Central memory CD8-positive, alpha-beta T cell (primary cell): ENCODE results near the gene NOTCH3.
A peak's percentile ranks its signal among the peaks of the same experiment; 100 is the strongest.

Source experiments
- ATAC-seq: fragments of 150-1000 bp; cut with Tn5 transposase; replicated peaks from 2 replicates; pipeline ENCODE4 v1.10.0; 2022; ENCODE audit warnings: mild to moderate bottlenecking, moderate FRiP score, moderate number of reproducible peaks; ENCODE audit not compliant: poor library complexity, severe bottlenecking; ENCODE audit errors: extremely low read depth
- DNase-seq, 2 donors: peaks; one replicate each; pipeline ENCODE4 v3.0.0; 2021; ENCODE audit warnings: low spot score in 2 of 2
- H3K27ac Mint-ChIP-seq: one replicate; pipeline ENCODE4 v1.8.0; 2022; ENCODE audit warnings: low read depth, mild to moderate bottlenecking, moderate library complexity, mixed read lengths
- H3K27me3 Mint-ChIP-seq: one replicate; pipeline ENCODE4 v1.8.0; 2022; ENCODE audit warnings: mixed read lengths
- H3K36me3 Mint-ChIP-seq: one replicate; pipeline ENCODE4 v1.8.0; 2022; ENCODE audit warnings: mild to moderate bottlenecking, moderate library complexity, mixed read lengths; ENCODE audit not compliant: insufficient read depth
- H3K4me1 Mint-ChIP-seq: one replicate; pipeline ENCODE4 v1.8.0; 2022; ENCODE audit warnings: mixed read lengths
- H3K4me3 Mint-ChIP-seq: one replicate; pipeline ENCODE4 v1.8.0; 2022; ENCODE audit warnings: mild to moderate bottlenecking, moderate library complexity, mixed read lengths
- H3K9me3 Mint-ChIP-seq: one replicate; pipeline ENCODE4 v1.8.0; 2022; ENCODE audit warnings: mixed read lengths

The NOTCH3 gene

DNA sequence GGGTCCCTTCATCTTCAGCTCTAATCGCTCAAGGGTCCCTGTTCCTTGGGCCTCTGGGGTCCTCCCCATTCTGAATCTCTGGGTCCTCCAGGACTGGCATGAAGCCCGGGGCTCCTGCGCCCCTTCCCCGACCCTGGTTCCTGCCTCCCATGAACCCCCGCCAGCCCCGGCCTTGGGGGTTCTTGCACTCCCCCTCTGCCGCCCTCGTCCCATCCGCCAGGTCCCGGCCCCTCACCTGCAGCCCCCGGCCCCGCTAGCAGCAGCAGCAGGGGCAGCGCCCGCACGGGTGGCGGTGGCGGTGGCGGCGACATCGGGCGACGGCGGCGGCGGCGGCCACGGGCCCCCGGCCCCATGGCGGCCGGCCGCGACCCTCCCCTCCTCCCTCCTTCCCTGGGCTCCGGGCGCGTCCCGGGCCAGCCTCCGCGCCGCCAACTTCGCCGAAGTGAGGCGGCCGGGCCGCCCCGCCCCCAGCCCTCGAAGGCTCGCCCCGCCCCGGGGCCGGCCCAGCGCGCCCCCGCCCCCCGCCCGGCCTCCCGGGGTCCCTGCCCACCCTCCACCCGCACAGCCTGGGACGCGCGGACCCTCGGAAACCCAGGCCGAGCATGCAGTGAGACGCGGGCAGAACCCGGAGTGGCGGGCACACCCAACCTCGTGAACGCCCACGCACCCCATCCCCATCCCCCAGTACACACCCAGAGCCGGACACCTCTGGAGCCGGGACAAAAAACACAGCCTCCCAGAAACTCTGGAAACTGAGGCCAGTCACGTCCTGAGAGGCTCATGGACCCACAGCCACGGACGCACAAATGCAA is at the start of gene NOTCH3:
Gene NOTCH3 (minus strand): TSS at position 443 of the 812 bp plus-strand sequence. CDS start 90 bp downstream, at position 353.
- Mint-ChIP-seq H3K4me1 (peaks cover 8% of the 10 kb centered on the region), H3K27ac (no peak within 1 kb of the TSS), H3K9me3 (no peaks in the 10 kb centered on the region), H3K27me3 (peaks cover 67% of the 10 kb centered on the region), H3K36me3 (peaks cover 3% of the 10 kb centered on the region), H3K4me3 (peak within 1 kb of the TSS; percentile 25)
- ATAC-seq: no peak
- no peak for DNase-seq

- no peaks in the 10 kb centered on the region for H3K27me3 Mint-ChIP-seq
- peaks cover 8% of the 10 kb centered on the region for H3K4me1 Mint-ChIP-seq
- H3K36me3 Mint-ChIP-seq: peaks cover 27% of the 10 kb centered on the region
- H3K4me3 Mint-ChIP-seq: no peak overlapping the region
- H3K27ac Mint-ChIP-seq: peak overlapping the region; percentile 35
- ATAC-seq (no peak), DNase-seq (no peak)
- no peaks in the 10 kb centered on the region for H3K9me3 Mint-ChIP-seq
Observed at GRCh38 chr19:15250640-15250993, 49.8 kb upstream of the NOTCH3 start.

DNA sequence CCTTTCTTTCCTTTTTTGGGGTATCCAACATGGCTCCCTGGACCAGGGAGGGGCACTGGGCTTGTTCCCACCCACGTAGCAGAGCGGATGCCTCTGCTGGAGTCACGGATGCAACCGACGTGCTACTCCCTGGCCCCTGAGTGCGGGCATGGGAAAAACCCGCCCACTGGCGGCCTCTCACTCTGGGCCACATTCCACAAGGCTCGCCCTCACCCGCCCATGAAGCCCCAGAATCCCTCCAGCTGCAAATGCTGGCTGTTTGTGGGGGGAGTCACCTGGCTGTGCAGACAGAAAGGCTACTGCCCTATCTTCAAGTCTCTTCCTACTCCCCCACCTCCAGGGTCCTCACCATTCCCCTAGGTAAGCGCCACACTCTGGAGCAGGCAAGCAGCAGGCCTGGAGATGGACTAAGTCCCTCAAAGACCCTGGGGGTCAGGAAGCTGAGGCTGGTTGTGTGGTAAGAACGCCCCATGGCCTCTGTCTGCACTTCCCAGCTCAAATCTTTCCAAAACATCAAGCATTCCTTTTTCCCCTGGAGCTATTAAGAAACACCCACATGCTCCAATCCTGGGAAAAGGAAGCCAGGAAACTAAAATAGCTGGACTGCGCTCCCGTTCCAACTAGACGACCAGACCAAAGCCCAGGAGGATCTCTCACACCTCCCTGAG is 49.3 kb upstream of the NOTCH3 start:
- ATAC-seq (no peak), DNase-seq (no peak)
- Mint-ChIP-seq H3K36me3 (peaks cover 24% of the 10 kb centered on the region), H3K4me1 (peaks cover 8% of the 10 kb centered on the region), H3K27me3 (no peaks in the 10 kb centered on the region), H3K9me3 (no peaks in the 10 kb centered on the region), H3K4me3 (no peak overlapping the region), H3K27ac (no peak overlapping the region)

DNA sequence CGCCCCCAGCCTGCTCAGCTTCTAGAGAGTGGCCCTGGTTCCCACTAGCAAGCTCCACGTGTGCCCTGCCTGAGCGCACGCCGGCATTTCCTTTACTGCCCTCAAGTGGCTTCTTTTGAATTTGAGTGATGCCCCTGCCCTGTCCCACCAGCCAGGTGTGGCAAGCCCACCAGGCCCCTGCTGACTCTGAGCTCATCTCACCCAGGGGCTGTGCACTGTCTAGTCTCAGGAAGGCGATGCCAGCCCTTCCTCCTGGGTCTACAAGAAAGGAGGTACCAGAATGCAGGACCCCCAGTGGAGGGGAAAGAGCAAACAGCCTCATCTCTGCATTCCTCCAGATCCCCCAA is 48.7 kb upstream of the NOTCH3 start:
- ATAC-seq: no peak
- no peaks in the 10 kb centered on the region for H3K27me3 Mint-ChIP-seq
- no peak overlapping the region for H3K4me3 Mint-ChIP-seq
- peaks cover 21% of the 10 kb centered on the region for H3K36me3 Mint-ChIP-seq
- H3K9me3 Mint-ChIP-seq: no peaks in the 10 kb centered on the region
- peaks cover 8% of the 10 kb centered on the region for H3K4me1 Mint-ChIP-seq
- H3K27ac Mint-ChIP-seq: no peak overlapping the region
- no peak for DNase-seq

- H3K4me1 Mint-ChIP-seq: peaks cover 9% of the 10 kb centered on the region
- ATAC-seq (no peak), DNase-seq (no peak)
- H3K9me3 Mint-ChIP-seq: no peaks in the 10 kb centered on the region
- H3K36me3 Mint-ChIP-seq: peaks cover 20% of the 10 kb centered on the region
- H3K27me3 Mint-ChIP-seq: no peaks in the 10 kb centered on the region
- no peak overlapping the region for H3K27ac Mint-ChIP-seq
- H3K4me3 Mint-ChIP-seq: no peak overlapping the region
Observed at GRCh38 chr19:15248648-15249527, 48.1 kb upstream of the NOTCH3 start.

DNA sequence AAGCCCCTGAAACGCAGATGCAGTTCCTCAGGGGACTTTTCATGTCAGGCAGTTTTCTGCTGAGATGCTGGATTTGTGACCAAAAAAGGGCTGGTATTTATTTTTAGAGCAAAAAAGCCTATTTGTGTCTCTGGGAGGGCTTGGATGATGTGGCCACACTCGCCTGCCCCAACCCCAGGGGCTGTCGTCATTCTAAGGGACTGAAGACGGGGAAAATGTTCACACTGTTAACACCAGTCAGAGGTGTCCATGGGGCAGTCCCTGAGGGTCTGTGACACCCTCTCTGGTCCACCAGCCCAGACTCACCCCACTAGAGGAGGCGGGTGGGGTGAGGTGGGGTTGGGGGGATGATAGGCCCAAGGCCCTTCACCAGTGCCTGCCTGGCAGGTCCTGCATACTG is 47.3 kb upstream of the NOTCH3 start:
- ATAC-seq (no peak), DNase-seq (no peak)
- Mint-ChIP-seq H3K36me3 (peaks cover 20% of the 10 kb centered on the region), H3K27ac (no peak overlapping the region), H3K27me3 (no peaks in the 10 kb centered on the region), H3K4me1 (peaks cover 14% of the 10 kb centered on the region), H3K9me3 (no peaks in the 10 kb centered on the region), H3K4me3 (no peak overlapping the region)

DNA sequence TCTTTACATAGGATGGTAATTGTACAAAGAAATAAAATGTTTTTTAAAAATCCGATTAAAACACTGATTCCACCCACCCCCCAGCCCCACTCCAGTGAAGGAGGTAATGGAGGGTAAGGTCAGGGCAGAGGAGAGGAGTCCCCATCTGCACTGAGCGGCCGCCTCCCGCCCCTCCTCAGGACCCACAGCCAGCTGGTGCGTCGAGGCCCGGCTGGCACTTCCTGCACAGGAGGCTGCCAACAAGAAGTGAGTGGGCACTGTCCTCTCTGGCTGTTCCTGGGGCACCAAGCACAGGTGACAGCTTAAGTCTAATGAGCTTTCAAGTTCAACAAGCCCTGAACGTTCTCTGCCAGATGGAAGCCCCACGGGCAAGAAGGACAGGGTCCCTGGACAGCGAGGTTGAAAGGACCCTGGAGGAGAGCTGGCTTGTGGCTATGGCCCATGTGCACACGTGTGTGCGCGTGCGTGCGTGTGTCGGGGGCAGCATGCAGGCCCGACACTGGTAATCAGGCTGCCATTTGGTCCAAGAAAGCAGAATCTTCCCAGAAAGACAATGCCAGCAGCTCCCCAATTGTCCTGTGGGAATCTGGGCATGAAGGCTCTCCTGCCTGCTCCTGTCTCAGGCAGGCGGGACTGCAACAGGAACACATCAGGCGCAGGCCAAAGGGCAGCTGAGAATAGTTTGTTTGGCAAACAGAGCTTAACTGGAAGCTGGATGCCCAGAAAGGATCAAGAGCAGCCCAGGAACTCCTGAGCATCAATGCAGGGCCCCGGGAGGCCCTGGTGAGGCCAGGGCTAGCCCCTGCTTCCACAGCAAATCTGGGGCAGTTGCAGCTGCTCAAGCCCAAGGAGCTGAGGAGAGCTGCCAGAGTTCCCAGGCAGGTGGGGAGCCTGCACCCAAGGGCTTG is 46.6 kb upstream of the NOTCH3 start:
- DNase-seq (no peak), ATAC-seq (no peak)
- no peaks in the 10 kb centered on the region for H3K27me3 Mint-ChIP-seq
- H3K9me3 Mint-ChIP-seq: no peaks in the 10 kb centered on the region
- H3K36me3 Mint-ChIP-seq: peaks cover 16% of the 10 kb centered on the region
- no peak overlapping the region for H3K27ac Mint-ChIP-seq
- peaks cover 14% of the 10 kb centered on the region for H3K4me1 Mint-ChIP-seq
- H3K4me3 Mint-ChIP-seq: no peak overlapping the region

GRCh38 chr19:15246198-15246481 is 45.3 kb upstream of the NOTCH3 start:
- ATAC-seq: no peak
- Mint-ChIP-seq H3K4me3 (no peak overlapping the region), H3K4me1 (peaks cover 14% of the 10 kb centered on the region), H3K27me3 (no peaks in the 10 kb centered on the region), H3K36me3 (peaks cover 12% of the 10 kb centered on the region), H3K9me3 (no peaks in the 10 kb centered on the region), H3K27ac (peak overlapping the region; percentile 70)
- no peak for DNase-seq

GRCh38 chr19:15245370-15246197 is 44.8 kb upstream of the NOTCH3 start:
- H3K27me3 Mint-ChIP-seq: no peaks in the 10 kb centered on the region
- no peak overlapping the region for H3K4me3 Mint-ChIP-seq
- H3K27ac Mint-ChIP-seq: peak overlapping the region; percentile 70
- H3K36me3 Mint-ChIP-seq: peaks cover 14% of the 10 kb centered on the region
- H3K4me1 Mint-ChIP-seq: peaks cover 14% of the 10 kb centered on the region
- DNase-seq (no peak), ATAC-seq (no peak)
- no peaks in the 10 kb centered on the region for H3K9me3 Mint-ChIP-seq

DNA sequence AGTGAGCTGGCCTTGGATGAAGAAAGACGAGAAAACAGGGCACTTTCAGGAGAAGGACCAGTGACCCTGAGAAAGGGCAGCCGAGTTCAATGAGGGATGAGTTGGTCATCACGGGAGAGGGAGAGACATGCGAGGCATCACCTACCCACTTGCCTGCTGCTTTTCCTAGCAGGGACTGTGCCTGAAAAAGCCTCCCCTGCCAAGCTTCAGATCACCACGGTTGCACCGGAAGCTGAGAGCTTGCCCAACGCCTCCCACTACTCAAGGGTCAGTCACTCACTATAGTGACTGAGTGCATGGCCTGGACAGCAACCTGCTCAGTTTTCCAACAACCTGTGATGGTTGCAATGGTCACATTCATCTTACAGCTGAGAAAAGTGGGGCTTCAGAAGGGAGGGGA is 44.0 kb upstream of the NOTCH3 start:
- no peaks in the 10 kb centered on the region for H3K9me3 Mint-ChIP-seq
- ATAC-seq: no peak
- no peak overlapping the region for H3K27ac Mint-ChIP-seq
- no peak overlapping the region for H3K4me3 Mint-ChIP-seq
- H3K27me3 Mint-ChIP-seq: no peaks in the 10 kb centered on the region
- H3K4me1 Mint-ChIP-seq: peaks cover 14% of the 10 kb centered on the region
- DNase-seq: no peak
- peaks cover 15% of the 10 kb centered on the region for H3K36me3 Mint-ChIP-seq

GRCh38 chr19:15244106-15244803 is 43.5 kb upstream of the NOTCH3 start:
- no peaks in the 10 kb centered on the region for H3K27me3 Mint-ChIP-seq
- ATAC-seq: no peak
- peaks cover 19% of the 10 kb centered on the region for H3K36me3 Mint-ChIP-seq
- no peak overlapping the region for H3K4me3 Mint-ChIP-seq
- H3K27ac Mint-ChIP-seq: no peak overlapping the region
- H3K4me1 Mint-ChIP-seq: peaks cover 14% of the 10 kb centered on the region
- no peaks in the 10 kb centered on the region for H3K9me3 Mint-ChIP-seq
- DNase-seq: no peak
